KMS-11 (cell line): Measurements from ENCODE around the gene TRA2A.

Experiments used
- H2AFZ ChIP-seq: fragments of 200-600 bp; sonication (generic); 2 replicates; pipeline ENCODE4 v1.6.1; 2016; ENCODE audit warnings: antibody characterized with exemption, mixed run types, low read depth
- H3K27ac ChIP-seq: fragments of 200-600 bp; sonication (generic); 2 replicates; pipeline ENCODE4 v1.6.1; 2016; ENCODE audit warnings: mild to moderate bottlenecking, mixed run types
- H3K27me3 ChIP-seq: fragments of 200-600 bp; sonication (generic); 2 replicates; pipeline ENCODE4 v1.6.1; 2017; ENCODE audit warnings: mild to moderate bottlenecking, low read depth, mixed run types, moderate library complexity; ENCODE audit not compliant: insufficient read depth
- H3K36me3 ChIP-seq: fragments of 200-600 bp; sonication (generic); 2 replicates; pipeline ENCODE4 v1.6.1; 2017; ENCODE audit warnings: mild to moderate bottlenecking, mixed run types; ENCODE audit not compliant: insufficient read depth
- H3K4me1 ChIP-seq: fragments of 200-600 bp; sonication (generic); 2 replicates; pipeline ENCODE4 v1.6.1; 2016; ENCODE audit warnings: mild to moderate bottlenecking, low read depth, mixed run types; ENCODE audit not compliant: poor library complexity, severe bottlenecking
- H3K4me2 ChIP-seq: fragments of 200-600 bp; sonication (generic); 2 replicates; pipeline ENCODE4 v1.7.0; 2016; ENCODE audit warnings: mild to moderate bottlenecking, mixed run types
- H3K4me3 ChIP-seq: fragments of 200-600 bp; sonication (generic); IDR thresholded peaks from 2 replicates; pipeline ENCODE4 v1.6.1; 2017; ENCODE audit warnings: low read depth, low read length, mixed read lengths; ENCODE audit not compliant: insufficient read depth
- H3K79me2 ChIP-seq: fragments of 200-600 bp; sonication (generic); 2 replicates; pipeline ENCODE4 v1.6.1; 2016; ENCODE audit warnings: low read depth, mixed run types; ENCODE audit not compliant: insufficient read depth
- H3K9ac ChIP-seq: fragments of 200-600 bp; sonication (generic); 2 replicates; pipeline ENCODE4 v1.6.1; 2016; ENCODE audit warnings: mild to moderate bottlenecking, mixed run types
- H4K20me1 ChIP-seq: fragments of 200-600 bp; sonication (generic); 2 replicates; pipeline ENCODE4 v1.6.1; 2016; ENCODE audit warnings: mild to moderate bottlenecking, mixed run types; ENCODE audit not compliant: insufficient read depth
- CTCF ChIP-seq: fragments of 200-600 bp; sonication (generic); conservative IDR thresholded peaks from 2 replicates; pipeline ENCODE4 v1.6.1; 2017; ENCODE audit warnings: low read depth, mild to moderate bottlenecking, antibody characterized with exemption, low read length, moderate library complexity, mixed read lengths

Gene TRA2A

GRCh38 chr7:23458044-23458443 is 73.7 kb downstream of the TRA2A start:
- Histone ChIP-seq H3K27me3 (no peaks in the 10 kb centered on the region), H2AFZ (no peak overlapping the region), H3K9ac (no peak overlapping the region), H3K36me3 (no peaks in the 10 kb centered on the region; the same call in 1 of the 2 replicates), H3K79me2 (peaks cover 100% of the 10 kb centered on the region), H3K4me2 (no peak overlapping the region), H3K4me1 (peaks cover 65% of the 10 kb centered on the region), H3K4me3 (no peak overlapping the region), H4K20me1 (peaks cover 80% of the 10 kb centered on the region), H3K27ac (no peak overlapping the region)
- TF ChIP-seq CTCF, result no peak

GRCh38 chr7:23456093-23456492 is 75.7 kb downstream of the TRA2A start:
- Histone ChIP-seq H3K27ac (no peak overlapping the region), H3K4me1 (peaks cover 48% of the 10 kb centered on the region), H3K4me2 (no peak overlapping the region), H4K20me1 (peaks cover 69% of the 10 kb centered on the region), H3K79me2 (peaks cover 100% of the 10 kb centered on the region), H3K36me3 (no peaks in the 10 kb centered on the region; the same call in 1 of the 2 replicates), H3K27me3 (no peaks in the 10 kb centered on the region), H2AFZ (no peak overlapping the region), H3K4me3 (no peak overlapping the region), H3K9ac (no peak overlapping the region)
- no peak for TF ChIP-seq CTCF

- H3K4me2 ChIP-seq, result no peak overlapping the region
- H3K36me3 ChIP-seq, result no peaks in the 10 kb centered on the region; the same call in 1 of the 2 replicates
- TF ChIP-seq CTCF, result no peak
- no peak overlapping the region for H3K27ac ChIP-seq
- peaks cover 71% of the 10 kb centered on the region for H4K20me1 ChIP-seq
- H3K79me2 ChIP-seq, result peaks cover 100% of the 10 kb centered on the region
- no peaks in the 10 kb centered on the region for H3K27me3 ChIP-seq
- no peak overlapping the region for H3K4me3 ChIP-seq
- H3K9ac ChIP-seq, result no peak overlapping the region
- H2AFZ ChIP-seq, result no peak overlapping the region
- H3K4me1 ChIP-seq, result peaks cover 53% of the 10 kb centered on the region
Observed at GRCh38 chr7:23454881-23455526, 76.8 kb downstream of the TRA2A start.
